Renal cortex interstitium (tissue), 15 donors: ENCODE measurements around the gene KLHDC9. TPM values are rescaled to one million over a fixed set of nuclear protein-coding genes. Genes with fewer than 3 reads are reported as not detected.
"Not testable (repeated sequence)": the region's sequence is repeated elsewhere in the genome, so short reads cannot be mapped to it uniquely, and the experiment has no call there.

ENCODE experiments used
- DNase-seq, 11 donors: peaks; one replicate each; pipeline ENCODE4 v3.0.0-alpha.2; 2013; ENCODE audit warnings: low read depth in 9 of 11, low spot score in 4 of 11; ENCODE audit errors: extremely low read depth in 1 of 11
- long read RNA-seq, 16 experiments: transcript quantifications; one replicate each; lab custom pipeline, GENCODE V29; 2026
- polyA plus RNA-seq, 3 donors: library from polyadenylated mRNA; unstranded; fragments of 120-200 nt; gene quantifications; one replicate each; pipeline ENCODE4 v1.2.1, GENCODE V29; 2013; ENCODE audit not compliant: insufficient read length in 3 of 3

Gene KLHDC9
- 10 to 100 TPM; 15.7 to 19.3 (median 17.6) TPM for polyA plus RNA-seq
- long read RNA-seq, donor 1, partial matches to known transcripts = 0 of 5 reads
- long read RNA-seq, donor 1, other reads (novel, unspliced or antisense) = 0 of 5 reads
- long read RNA-seq, donor 2, partial matches to known transcripts = 0 of 5 reads
- long read RNA-seq, donor 2, other reads (novel, unspliced or antisense) = 0 of 5 reads
- long read RNA-seq, donor 3, transcript KLHDC9-207 (5 exons, 1,038 nt) = major isoform, 9 of 16 reads
- long read RNA-seq, donor 3, partial matches to known transcripts = 0 of 16 reads
- long read RNA-seq, donor 3, other reads (novel, unspliced or antisense) = 0 of 16 reads
- long read RNA-seq, donor 4, partial matches to known transcripts = 0 of 5 reads
- long read RNA-seq, donor 4, other reads (novel, unspliced or antisense) = 0 of 5 reads
- long read RNA-seq, donor 5 = 0 reads
- long read RNA-seq, donor 6, partial matches to known transcripts = 0 of 10 reads
- long read RNA-seq, donor 6, other reads (novel, unspliced or antisense) = 0 of 10 reads
- long read RNA-seq, donor 7, transcript KLHDC9-207 (5 exons, 1,038 nt) = major isoform, 6 of 11 reads
- long read RNA-seq, donor 7, partial matches to known transcripts = 0 of 11 reads
- long read RNA-seq, donor 7, other reads (novel, unspliced or antisense) = 0 of 11 reads
- long read RNA-seq, donor 8, partial matches to known transcripts = 5 of 9 reads
- long read RNA-seq, donor 8, other reads (novel, unspliced or antisense) = 0 of 9 reads
- long read RNA-seq, donor 9, partial matches to known transcripts = 0 of 11 reads
- long read RNA-seq, donor 9, other reads (novel, unspliced or antisense) = 0 of 11 reads
- long read RNA-seq, donor 10, partial matches to known transcripts = 0 of 7 reads
- long read RNA-seq, donor 10, other reads (novel, unspliced or antisense) = 0 of 7 reads
- long read RNA-seq, donor 11, transcript KLHDC9-207 (5 exons, 1,038 nt) = major isoform, 6 of 8 reads
- long read RNA-seq, donor 11, partial matches to known transcripts = 0 of 8 reads
- long read RNA-seq, donor 11, other reads (novel, unspliced or antisense) = 0 of 8 reads
- long read RNA-seq, donor 12, partial matches to known transcripts = 0 of 2 reads
- long read RNA-seq, donor 12, other reads (novel, unspliced or antisense) = 0 of 2 reads
- long read RNA-seq, donor 13, transcript KLHDC9-207 (5 exons, 1,038 nt) = major isoform, 9 of 12 reads
- long read RNA-seq, donor 13, partial matches to known transcripts = 0 of 12 reads
- long read RNA-seq, donor 13, other reads (novel, unspliced or antisense) = 0 of 12 reads
- long read RNA-seq, donor 14, partial matches to known transcripts = 0 of 6 reads
- long read RNA-seq, donor 14, other reads (novel, unspliced or antisense) = 0 of 6 reads
- long read RNA-seq, donor 15, partial matches to known transcripts = 5 of 35 reads
- long read RNA-seq, donor 15, other reads (novel, unspliced or antisense) = 26 of 35 reads
- long read RNA-seq, donor 16, transcript KLHDC9-207 (5 exons, 1,038 nt) = major isoform, 7 of 12 reads
- long read RNA-seq, donor 16, partial matches to known transcripts = 0 of 12 reads
- long read RNA-seq, donor 16, other reads (novel, unspliced or antisense) = 0 of 12 reads

GRCh38 chr1:161098210-161099068 is at the start of gene KLHDC9:
KLHDC9 (plus strand) TSS chr1:161098361; CDS start chr1:161098536, 175 bp downstream.
- peak in 9 of 11 donors; percentile 66 to 86 (median 80) for DNase-seq

- no peak for DNase-seq
Measured at GRCh38 chr1:161048949-161049722, 49.0 kb upstream of the KLHDC9 start.

- DNase-seq = no peak
Measured at GRCh38 chr1:161051219-161051618, 46.9 kb upstream of the KLHDC9 start.

- DNase-seq = no peak
Measured at GRCh38 chr1:161052899-161053298, 45.3 kb upstream of the KLHDC9 start.

- no peak for DNase-seq
Measured at GRCh38 chr1:161054232-161054631, 43.9 kb upstream of the KLHDC9 start.

GRCh38 chr1:161054805-161055204 is 43.4 kb upstream of the KLHDC9 start:
- no peak for DNase-seq

GRCh38 chr1:161059293-161059692 is 38.9 kb upstream of the KLHDC9 start:
- no peak for DNase-seq

- DNase-seq = no peak
Measured at GRCh38 chr1:161061419-161061818, 36.7 kb upstream of the KLHDC9 start.

- not testable (repeated sequence) for DNase-seq
Measured at GRCh38 chr1:161063936-161064335, 34.2 kb upstream of the KLHDC9 start.

GRCh38 chr1:161065681-161066080 is 32.5 kb upstream of the KLHDC9 start:
- DNase-seq = not testable (repeated sequence)

GRCh38 chr1:161066694-161067093 is 31.5 kb upstream of the KLHDC9 start:
- no peak for DNase-seq

- DNase-seq = no peak
Measured at GRCh38 chr1:161068306-161069234, 29.6 kb upstream of the KLHDC9 start.

- no peak for DNase-seq
Measured at GRCh38 chr1:161069241-161069640, 28.9 kb upstream of the KLHDC9 start.

- no peak for DNase-seq
Measured at GRCh38 chr1:161069731-161070270, 28.4 kb upstream of the KLHDC9 start, which contains the start of gene ARHGAP30. ARHGAP30 (minus strand) TSS chr1:161069891; CDS start chr1:161069624, 267 bp downstream.

GRCh38 chr1:161070761-161071160 is 27.4 kb upstream of the KLHDC9 start:
- no peak for DNase-seq
